WTC11 (cell line): ENCODE data around the gene SOCS2. TPM values are rescaled to one million over a fixed set of nuclear protein-coding genes. Genes with fewer than 3 reads are reported as not detected.

ENCODE experiments used
- ATAC-seq: fragments of 200-7000 bp; cut with Tn5 transposase; 2 replicates; pipeline ENCODE4 v1.10.0; 2021; ENCODE audit warnings: mild to moderate bottlenecking, moderate library complexity
- CTCF ChIA-PET: fragments of 300-600 bp; sonication (Branson Sonifier 250); formaldehyde crosslinking; loops from one replicate; lab custom pipeline; 2021; ENCODE audit warnings: antibody characterized with exemption; lab: Charles Lee
- POLR2A ChIA-PET: fragments of 350-600 bp; sonication (Branson Sonifier 250); formaldehyde crosslinking; loops from one replicate; lab custom pipeline; 2021; ENCODE audit warnings: antibody characterized with exemption; lab: Charles Lee
- DNase-seq: peaks from one replicate; pipeline ENCODE4 v3.0.0; 2021; ENCODE audit warnings: low spot score
- H3K27ac Mint-ChIP-seq: 2 replicates; pipeline ENCODE4 v1.8.0; 2021; ENCODE audit warnings: mixed read lengths
- H3K27me3 Mint-ChIP-seq: 2 replicates; pipeline ENCODE4 v1.8.0; 2021; ENCODE audit warnings: low read depth, mild to moderate bottlenecking, moderate library complexity, mixed read lengths
- H3K36me3 Mint-ChIP-seq: 2 replicates; pipeline ENCODE4 v1.8.0; 2021; ENCODE audit warnings: mixed read lengths
- H3K4me1 Mint-ChIP-seq: 2 replicates; pipeline ENCODE4 v1.8.0; 2022; ENCODE audit warnings: mixed read lengths
- H3K4me3 Mint-ChIP-seq: 2 replicates; pipeline ENCODE4 v1.8.0; 2021; ENCODE audit warnings: mild to moderate bottlenecking, moderate library complexity, mixed read lengths
- H3K9me3 Mint-ChIP-seq: 2 replicates; pipeline ENCODE4 v1.8.0; 2021; ENCODE audit warnings: mixed read lengths
- ESRRA ChIP-seq: sonication (generic); formaldehyde crosslinking; IDR thresholded peaks from 2 replicates; pipeline ENCODE4 v1.8.1; 2022; ENCODE audit warnings: mild to moderate bottlenecking, missing genetic modification reagents, borderline replicate concordance
- GTF2I ChIP-seq: fragments of 250-450 bp; sonication (Bioruptor Pico); conservative IDR thresholded peaks from 2 replicates; pipeline ENCODE4 v1.4.0; 2021; ENCODE audit warnings: mild to moderate bottlenecking
- NR2C2 ChIP-seq: sonication (generic); formaldehyde crosslinking; IDR thresholded peaks from 2 replicates; pipeline ENCODE4 v1.8.0; 2022; ENCODE audit warnings: mild to moderate bottlenecking, missing genetic modification reagents
- NR3C1 ChIP-seq: sonication (generic); formaldehyde crosslinking; conservative IDR thresholded peaks from 2 replicates; pipeline ENCODE4 v1.8.1; 2023; ENCODE audit warnings: low read depth, mild to moderate bottlenecking, missing genetic modification reagents
- SP1 ChIP-seq: sonication (generic); formaldehyde crosslinking; conservative IDR thresholded peaks from 2 replicates; pipeline ENCODE4 v1.8.1; 2022; ENCODE audit warnings: missing genetic modification reagents
- TCF7 ChIP-seq: sonication (generic); formaldehyde crosslinking; IDR thresholded peaks from 2 replicates; pipeline ENCODE4 v1.8.0; 2022; ENCODE audit warnings: mild to moderate bottlenecking, low read depth, missing genetic modification reagents, moderate library complexity
- TP53 ChIP-seq: sonication (generic); formaldehyde crosslinking; IDR thresholded peaks from 2 replicates; pipeline ENCODE4 v1.8.1; 2023; ENCODE audit warnings: mild to moderate bottlenecking, missing genetic modification reagents
- USF2 ChIP-seq: sonication (generic); formaldehyde crosslinking; IDR thresholded peaks from 2 replicates; pipeline ENCODE4 v1.8.1; 2023; ENCODE audit warnings: mild to moderate bottlenecking, missing genetic modification reagents, moderate library complexity
- ZNF121 ChIP-seq: sonication (generic); formaldehyde crosslinking; IDR thresholded peaks from 2 replicates; pipeline ENCODE4 v1.8.0; 2023; ENCODE audit warnings: missing genetic modification reagents
- ZNF138 ChIP-seq: sonication (generic); formaldehyde crosslinking; conservative IDR thresholded peaks from 2 replicates; pipeline ENCODE4 v1.8.1; 2022; ENCODE audit warnings: mild to moderate bottlenecking, moderate library complexity, missing genetic modification reagents
- ZNF317 ChIP-seq: sonication (generic); formaldehyde crosslinking; IDR thresholded peaks from 2 replicates; pipeline ENCODE4 v1.8.1; 2023; ENCODE audit warnings: low read depth, mild to moderate bottlenecking, moderate library complexity, missing genetic modification reagents, borderline replicate concordance
- total RNA-seq: library from RNA; stranded (reverse); gene quantifications from 3 replicates; pipeline ENCODE4 v1.2.3, GENCODE V29; 2021
- TF ChIP-seq, protein P1 (sequence below): sonication (generic); formaldehyde crosslinking; IDR thresholded peaks from 2 replicates; pipeline ENCODE4 v1.8.1; 2022; ENCODE audit warnings: missing genetic modification reagents, borderline replicate concordance
- TF ChIP-seq, protein P2 (sequence below): sonication (generic); formaldehyde crosslinking; IDR thresholded peaks from 2 replicates; pipeline ENCODE4 v1.8.1; 2022; ENCODE audit warnings: low read depth, missing genetic modification reagents, borderline replicate concordance
- TF ChIP-seq, protein P3 (sequence below): sonication (generic); formaldehyde crosslinking; IDR thresholded peaks from 2 replicates; pipeline ENCODE4 v1.8.1; 2023; ENCODE audit warnings: mild to moderate bottlenecking, moderate library complexity, missing genetic modification reagents
- TF ChIP-seq, protein P4 (sequence below): sonication (generic); formaldehyde crosslinking; IDR thresholded peaks from 2 replicates; pipeline ENCODE4 v1.8.0; 2023; ENCODE audit warnings: mild to moderate bottlenecking, missing genetic modification reagents

Gene SOCS2
- total RNA-seq, 1 experiment from 2014 or later, result 44.4 TPM

- no peak for TF ChIP-seq GTF2I (CRISPR knock-in tag)
- TF ChIP-seq, protein P1, sequence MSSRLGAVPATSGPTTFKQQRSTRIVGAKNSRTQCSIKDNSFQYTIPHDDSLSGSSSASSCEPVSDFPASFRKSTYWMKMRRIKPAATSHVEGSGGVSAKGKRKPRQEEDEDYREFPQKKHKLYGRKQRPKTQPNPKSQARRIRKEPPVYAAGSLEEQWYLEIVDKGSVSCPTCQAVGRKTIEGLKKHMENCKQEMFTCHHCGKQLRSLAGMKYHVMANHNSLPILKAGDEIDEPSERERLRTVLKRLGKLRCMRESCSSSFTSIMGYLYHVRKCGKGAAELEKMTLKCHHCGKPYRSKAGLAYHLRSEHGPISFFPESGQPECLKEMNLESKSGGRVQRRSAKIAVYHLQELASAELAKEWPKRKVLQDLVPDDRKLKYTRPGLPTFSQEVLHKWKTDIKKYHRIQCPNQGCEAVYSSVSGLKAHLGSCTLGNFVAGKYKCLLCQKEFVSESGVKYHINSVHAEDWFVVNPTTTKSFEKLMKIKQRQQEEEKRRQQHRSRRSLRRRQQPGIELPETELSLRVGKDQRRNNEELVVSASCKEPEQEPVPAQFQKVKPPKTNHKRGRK (CRISPR knock-in tag), result no peak
Observed at GRCh38 chr12:93594766-93595311, 22.4 kb downstream of the SOCS2 start (continued).

GRCh38 chr12:93595351-93595750 is 22.9 kb downstream of the SOCS2 start:
- no peak for ATAC-seq
- POLR2A ChIA-PET, result no interaction called here
- peaks cover 41% of the 10 kb centered on the region for H3K4me1 Mint-ChIP-seq
- no peak overlapping the region; the same call in 1 of the 2 replicates for H3K27ac Mint-ChIP-seq
- no peaks in the 10 kb centered on the region for H3K36me3 Mint-ChIP-seq
- TF ChIP-seq USF2 (no peak), ZNF317 (CRISPR knock-in tag) (no peak), ESRRA (no peak), NR2C2 (CRISPR knock-in tag) (no peak), ZNF121 (CRISPR knock-in tag) (no peak), TP53 (no peak), NR3C1 (CRISPR knock-in tag) (no peak), ZNF138 (CRISPR knock-in tag) (no peak), TCF7 (CRISPR knock-in tag) (no peak)
- TF ChIP-seq, protein P2, sequence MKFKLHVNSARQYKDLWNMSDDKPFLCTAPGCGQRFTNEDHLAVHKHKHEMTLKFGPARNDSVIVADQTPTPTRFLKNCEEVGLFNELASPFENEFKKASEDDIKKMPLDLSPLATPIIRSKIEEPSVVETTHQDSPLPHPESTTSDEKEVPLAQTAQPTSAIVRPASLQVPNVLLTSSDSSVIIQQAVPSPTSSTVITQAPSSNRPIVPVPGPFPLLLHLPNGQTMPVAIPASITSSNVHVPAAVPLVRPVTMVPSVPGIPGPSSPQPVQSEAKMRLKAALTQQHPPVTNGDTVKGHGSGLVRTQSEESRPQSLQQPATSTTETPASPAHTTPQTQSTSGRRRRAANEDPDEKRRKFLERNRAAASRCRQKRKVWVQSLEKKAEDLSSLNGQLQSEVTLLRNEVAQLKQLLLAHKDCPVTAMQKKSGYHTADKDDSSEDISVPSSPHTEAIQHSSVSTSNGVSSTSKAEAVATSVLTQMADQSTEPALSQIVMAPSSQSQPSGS, result no peak
- TF ChIP-seq, protein P3, sequence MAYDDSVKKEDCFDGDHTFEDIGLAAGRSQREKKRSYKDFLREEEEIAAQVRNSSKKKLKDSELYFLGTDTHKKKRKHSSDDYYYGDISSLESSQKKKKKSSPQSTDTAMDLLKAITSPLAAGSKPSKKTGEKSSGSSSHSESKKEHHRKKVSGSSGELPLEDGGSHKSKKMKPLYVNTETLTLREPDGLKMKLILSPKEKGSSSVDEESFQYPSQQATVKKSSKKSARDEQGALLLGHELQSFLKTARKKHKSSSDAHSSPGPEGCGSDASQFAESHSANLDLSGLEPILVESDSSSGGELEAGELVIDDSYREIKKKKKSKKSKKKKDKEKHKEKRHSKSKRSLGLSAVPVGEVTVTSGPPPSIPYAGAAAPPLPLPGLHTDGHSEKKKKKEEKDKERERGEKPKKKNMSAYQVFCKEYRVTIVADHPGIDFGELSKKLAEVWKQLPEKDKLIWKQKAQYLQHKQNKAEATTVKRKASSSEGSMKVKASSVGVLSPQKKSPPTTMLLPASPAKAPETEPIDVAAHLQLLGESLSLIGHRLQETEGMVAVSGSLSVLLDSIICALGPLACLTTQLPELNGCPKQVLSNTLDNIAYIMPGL, result no peak
- TF ChIP-seq, protein P4, sequence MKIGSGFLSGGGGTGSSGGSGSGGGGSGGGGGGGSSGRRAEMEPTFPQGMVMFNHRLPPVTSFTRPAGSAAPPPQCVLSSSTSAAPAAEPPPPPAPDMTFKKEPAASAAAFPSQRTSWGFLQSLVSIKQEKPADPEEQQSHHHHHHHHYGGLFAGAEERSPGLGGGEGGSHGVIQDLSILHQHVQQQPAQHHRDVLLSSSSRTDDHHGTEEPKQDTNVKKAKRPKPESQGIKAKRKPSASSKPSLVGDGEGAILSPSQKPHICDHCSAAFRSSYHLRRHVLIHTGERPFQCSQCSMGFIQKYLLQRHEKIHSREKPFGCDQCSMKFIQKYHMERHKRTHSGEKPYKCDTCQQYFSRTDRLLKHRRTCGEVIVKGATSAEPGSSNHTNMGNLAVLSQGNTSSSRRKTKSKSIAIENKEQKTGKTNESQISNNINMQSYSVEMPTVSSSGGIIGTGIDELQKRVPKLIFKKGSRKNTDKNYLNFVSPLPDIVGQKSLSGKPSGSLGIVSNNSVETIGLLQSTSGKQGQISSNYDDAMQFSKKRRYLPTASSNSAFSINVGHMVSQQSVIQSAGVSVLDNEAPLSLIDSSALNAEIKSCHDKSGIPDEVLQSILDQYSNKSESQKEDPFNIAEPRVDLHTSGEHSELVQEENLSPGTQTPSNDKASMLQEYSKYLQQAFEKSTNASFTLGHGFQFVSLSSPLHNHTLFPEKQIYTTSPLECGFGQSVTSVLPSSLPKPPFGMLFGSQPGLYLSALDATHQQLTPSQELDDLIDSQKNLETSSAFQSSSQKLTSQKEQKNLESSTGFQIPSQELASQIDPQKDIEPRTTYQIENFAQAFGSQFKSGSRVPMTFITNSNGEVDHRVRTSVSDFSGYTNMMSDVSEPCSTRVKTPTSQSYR, result no peak
- H3K4me3 Mint-ChIP-seq, result no peak overlapping the region
- peaks cover 11% of the 10 kb centered on the region for H3K27me3 Mint-ChIP-seq
- no peak for DNase-seq
- H3K9me3 Mint-ChIP-seq, result no peaks in the 10 kb centered on the region
- CTCF ChIA-PET, result interaction anchor here (1.2 kb wide), 1 partner anchor 26 kb away, joined by 4 read pairs; no protein-coding TSS in a partner anchor

GRCh38 chr12:93597608-93598007 is 25.1 kb downstream of the SOCS2 start:
- no peak for ATAC-seq
- no peak for DNase-seq
- ChIA-PET POLR2A (no interaction called here), CTCF (no interaction called here)
- Mint-ChIP-seq H3K9me3 (no peaks in the 10 kb centered on the region), H3K27me3 (peaks cover under 1% of the 10 kb centered on the region; the same call in 1 of the 2 replicates), H3K4me1 (peaks cover 23% of the 10 kb centered on the region), H3K4me3 (no peak overlapping the region), H3K36me3 (no peaks in the 10 kb centered on the region), H3K27ac (no peak overlapping the region)
- TF ChIP-seq, protein P1 (CRISPR knock-in tag), result no peak
- no peak for TF ChIP-seq SP1 (CRISPR knock-in tag)
